HG03342 (cell line): ENCODE measurements around the gene LAMB3.

Experiments used
- ATAC-seq: cut with Tn5 transposase; IDR thresholded peaks from one replicate; pipeline ENCODE4 v1.9.1; 2021; ENCODE audit warnings: mild to moderate bottlenecking, moderate library complexity; ENCODE audit not compliant: unreplicated experiment

LAMB3 gene

DNA sequence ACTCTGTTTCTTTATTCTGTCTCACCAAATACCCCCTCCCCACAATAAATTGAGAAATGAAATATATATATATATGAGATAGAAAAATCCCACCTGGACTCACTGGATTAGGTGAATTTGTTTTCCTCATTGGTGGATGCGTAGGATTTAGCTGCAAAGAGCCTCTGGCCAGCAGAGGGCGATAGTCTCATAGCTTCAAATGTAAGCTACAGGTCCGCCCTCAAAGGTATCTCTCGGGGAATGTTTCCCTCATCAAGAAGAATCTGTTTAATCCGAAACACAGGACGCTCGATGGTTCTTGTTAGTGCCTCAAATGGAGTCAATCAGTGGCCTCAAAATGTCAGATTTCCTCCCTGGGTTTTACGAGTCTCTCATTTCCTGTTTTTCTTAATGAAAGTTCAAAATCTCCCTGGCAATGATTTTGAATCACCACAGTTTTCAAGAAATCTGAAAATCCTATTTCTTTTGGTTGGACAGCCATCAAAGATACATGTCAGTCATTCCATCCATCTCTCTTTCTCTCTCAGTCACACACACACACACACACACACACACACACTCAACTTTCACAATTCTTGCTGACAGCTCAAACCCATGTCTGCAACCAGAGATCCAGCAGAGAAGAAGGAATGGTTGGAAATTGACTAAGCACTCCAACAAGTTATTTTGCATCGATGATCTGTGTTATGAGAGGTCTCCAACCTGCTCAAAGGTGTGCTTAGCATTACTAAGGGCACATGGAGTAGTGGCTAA is 82.6 kb downstream of the LAMB3 start:
- peak; percentile 52 for ATAC-seq

DNA sequence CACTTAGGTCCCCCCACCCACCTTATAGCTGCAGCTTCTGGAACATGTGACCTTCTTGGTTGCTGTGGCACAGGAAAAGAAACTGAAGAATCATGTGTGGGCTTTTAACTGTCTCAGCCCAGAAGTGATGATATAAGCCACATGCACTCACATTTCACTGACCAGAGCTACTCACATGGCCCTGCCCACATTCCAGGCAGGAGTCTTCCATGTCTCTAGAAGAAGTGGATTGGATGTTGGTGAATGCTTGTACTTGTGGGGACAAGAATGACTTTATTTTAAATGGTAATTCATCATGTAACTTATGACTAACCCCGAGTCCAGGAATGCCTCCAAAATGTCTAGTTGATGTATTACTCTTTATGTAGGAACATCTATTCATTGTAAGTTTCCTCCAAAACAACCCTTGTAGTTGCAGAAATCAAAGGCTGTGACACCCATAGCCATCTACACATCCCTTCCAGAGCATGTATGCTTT is 84.5 kb downstream of the LAMB3 start:
- no peak for ATAC-seq

DNA sequence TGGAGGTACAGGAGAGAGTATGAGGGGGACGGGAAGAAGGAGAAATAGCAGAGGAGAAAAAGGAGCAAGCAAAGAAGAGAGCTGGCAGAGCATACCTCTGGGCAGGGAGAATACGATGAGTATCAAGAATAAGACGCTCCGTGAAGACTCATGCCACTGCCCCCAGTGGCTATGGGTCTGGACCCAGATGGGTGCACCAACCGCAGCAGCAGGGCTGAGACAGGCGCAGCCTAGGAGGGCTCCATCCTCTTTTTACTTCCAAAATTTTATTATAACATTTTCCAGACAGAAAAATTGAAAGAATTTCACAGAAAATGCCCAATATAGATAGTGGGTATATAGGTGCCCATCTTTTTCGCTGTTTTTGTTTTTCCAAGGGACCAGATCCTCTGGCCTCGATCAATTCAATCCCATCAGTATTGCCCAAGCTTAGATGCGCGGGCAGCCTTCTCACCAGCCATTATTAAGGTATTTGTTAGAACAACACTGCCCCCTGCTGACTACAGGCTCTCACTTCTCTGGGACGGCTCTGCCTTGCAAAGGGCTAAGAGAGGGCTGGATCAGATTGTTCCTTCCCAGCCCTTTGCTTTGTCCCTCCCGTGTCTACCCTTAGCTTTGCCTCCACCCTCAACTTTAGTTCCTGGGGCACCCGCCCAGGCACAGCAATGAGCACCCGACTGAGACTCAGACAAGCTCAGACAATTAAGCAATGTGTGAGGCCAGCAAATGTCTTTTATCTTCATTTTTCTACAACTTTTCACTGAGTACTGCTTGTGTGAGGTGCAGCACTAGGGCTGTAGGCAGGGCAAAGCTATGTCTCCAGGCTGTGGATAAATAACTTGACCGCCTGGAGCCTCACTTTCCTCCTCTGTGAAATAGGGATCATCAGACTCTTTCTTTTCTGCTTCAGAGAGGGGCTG is 86.2 kb downstream of the LAMB3 start:
- peak; percentile 84 for ATAC-seq
